Measurements from ENCODE around the gene SLC16A6. TPM values are rescaled to one million over a fixed set of nuclear protein-coding genes. Genes with fewer than 3 reads are reported as not detected.

The SLC16A6 gene
- total RNA-seq, 1 experiment from 2014 or later = 4.8 TPM

DNA sequence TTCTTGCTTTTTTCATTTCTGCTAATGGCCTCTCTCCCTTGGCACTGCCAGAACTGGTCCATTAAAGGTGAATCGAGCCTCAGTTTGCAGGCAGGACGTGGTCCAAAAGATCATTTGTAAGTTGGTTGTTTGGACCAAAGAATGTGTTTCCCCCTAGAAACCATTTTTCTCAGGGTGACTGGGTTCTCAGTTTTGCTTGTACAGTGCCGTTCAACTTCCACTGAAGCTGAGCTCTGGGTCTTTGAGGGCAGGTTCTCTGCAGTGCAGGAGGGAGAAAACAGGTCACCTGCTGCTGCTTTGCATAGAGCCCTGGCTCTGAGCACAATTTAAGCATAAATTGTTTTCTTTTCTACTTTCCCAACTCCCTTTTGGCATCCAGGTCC lies 52.1 kb downstream of the SLC16A6 start:
- DNase-seq (ENCODE audit: low read depth, low spot score) (no peak), ATAC-seq (no peak)
- Histone ChIP-seq H3K9ac (ENCODE audit: low read length) (no peak overlapping the region), H3K27ac (ENCODE audit: low read depth, low read length) (no peak overlapping the region), H2AFZ (ENCODE audit: low read depth, low read length, poor library complexity, severe bottlenecking) (no peak overlapping the region), H3K4me1 (ENCODE audit: control insufficient read depth in 1 of 2, insufficient read depth in 2 of 2, low read length in 2 of 2) (peaks cover 4 to 21% of the 10 kb centered on the region in 2 experiments; a peak in 2 of 4 replicates), H3K4me2 (ENCODE audit: low read length) (no peak overlapping the region), H3K36me3 (ENCODE audit: control insufficient read depth in 1 of 2, insufficient read depth in 2 of 2, low read length in 2 of 2) (no peaks in the 10 kb centered on the region), H3K9me3 (ENCODE audit: control insufficient read depth in 1 of 2, insufficient read depth in 1 of 2, low read depth in 1 of 2, low read length in 2 of 2) (no peaks in the 10 kb centered on the region), H3K27me3 (ENCODE audit: insufficient read depth, low read length) (no peaks in the 10 kb centered on the region), H3K4me3 (replicated peaks in 1 of 2; ENCODE audit: low read depth in 1 of 2, low read length in 2 of 2) (no peak overlapping the region), H3K79me2 (ENCODE audit: insufficient read depth, low read length) (no peaks in the 10 kb centered on the region), H3K9me2 (ENCODE audit: insufficient read depth) (no peaks in the 10 kb centered on the region), H4K20me1 (ENCODE audit: insufficient read depth) (no peaks in the 10 kb centered on the region)
- ChIA-PET CTCF (no interaction called here), RAD21 (ENCODE audit: low non-redundant PET in 1 of 2, low total read pairs in 2 of 2, uncharacterized antibody in 2 of 2, unreplicated experiment in 2 of 2) (no interaction called here), POLR2A (no interaction called here)
- no TSS peak for BruUV-seq (replicated peaks)
- intact Hi-C loops (cut with micrococcal nuclease) = no loop called here
- no peak for TF ChIP-seq POLR2A (IDR thresholded peaks at IDR 0.05; ENCODE audit: borderline replicate concordance, extremely low read depth, insufficient read depth, insufficient read length)
- TF ChIP-seq, protein P1, sequence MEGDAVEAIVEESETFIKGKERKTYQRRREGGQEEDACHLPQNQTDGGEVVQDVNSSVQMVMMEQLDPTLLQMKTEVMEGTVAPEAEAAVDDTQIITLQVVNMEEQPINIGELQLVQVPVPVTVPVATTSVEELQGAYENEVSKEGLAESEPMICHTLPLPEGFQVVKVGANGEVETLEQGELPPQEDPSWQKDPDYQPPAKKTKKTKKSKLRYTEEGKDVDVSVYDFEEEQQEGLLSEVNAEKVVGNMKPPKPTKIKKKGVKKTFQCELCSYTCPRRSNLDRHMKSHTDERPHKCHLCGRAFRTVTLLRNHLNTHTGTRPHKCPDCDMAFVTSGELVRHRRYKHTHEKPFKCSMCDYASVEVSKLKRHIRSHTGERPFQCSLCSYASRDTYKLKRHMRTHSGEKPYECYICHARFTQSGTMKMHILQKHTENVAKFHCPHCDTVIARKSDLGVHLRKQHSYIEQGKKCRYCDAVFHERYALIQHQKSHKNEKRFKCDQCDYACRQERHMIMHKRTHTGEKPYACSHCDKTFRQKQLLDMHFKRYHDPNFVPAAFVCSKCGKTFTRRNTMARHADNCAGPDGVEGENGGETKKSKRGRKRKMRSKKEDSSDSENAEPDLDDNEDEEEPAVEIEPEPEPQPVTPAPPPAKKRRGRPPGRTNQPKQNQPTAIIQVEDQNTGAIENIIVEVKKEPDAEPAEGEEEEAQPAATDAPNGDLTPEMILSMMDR (IDR thresholded peaks at IDR 0.05 in 2 of 3, conservative IDR thresholded peaks at IDR 0.05 in 1 of 3; ENCODE audit: borderline replicate concordance in 1 of 3, insufficient read depth in 1 of 3, low read depth in 2 of 3, low read length in 2 of 3) = no peak
- no peak for TF ChIP-seq POLR2AphosphoS5 (IDR thresholded peaks at IDR 0.05; ENCODE audit: low read depth, low read length)
- no peak for TF ChIP-seq ELF1 (IDR thresholded peaks at IDR 0.05; ENCODE audit: borderline replicate concordance, low read depth)
- TF ChIP-seq, protein P2, sequence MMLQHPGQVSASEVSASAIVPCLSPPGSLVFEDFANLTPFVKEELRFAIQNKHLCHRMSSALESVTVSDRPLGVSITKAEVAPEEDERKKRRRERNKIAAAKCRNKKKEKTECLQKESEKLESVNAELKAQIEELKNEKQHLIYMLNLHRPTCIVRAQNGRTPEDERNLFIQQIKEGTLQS (IDR thresholded peaks at IDR 0.05) = no peak
- TF ChIP-seq CEBPB (IDR thresholded peaks at IDR 0.05; ENCODE audit: low read depth) = no peak
- no peak for TF ChIP-seq JUND (IDR thresholded peaks at IDR 0.05)
- no peak for TF ChIP-seq EZH2phosphoT487 (IDR thresholded peaks at IDR 0.05; ENCODE audit: borderline replicate concordance)
